ENCODE results near the gene CCNY. TPM values are rescaled to one million over a fixed set of nuclear protein-coding genes. Genes with fewer than 3 reads are reported as not detected.

CCNY gene
- polyA plus RNA-seq, 1 experiment, result 39.0 TPM

GRCh38 chr10:35437829-35438228 lies 101.5 kb downstream of the CCNY start:
- CTCF ChIA-PET, result interaction anchor here (0.9 to 1.0 kb wide), 2 partner anchors 10 to 26 kb away, joined by 3 to 5 read pairs; no protein-coding TSS in a partner anchor
- POLR2A ChIA-PET, result no interaction called here
- Histone ChIP-seq H3K4me3 (ENCODE audit: low read depth, low read length) (no peak overlapping the region), H3K27me3 (ENCODE audit: control insufficient read depth, insufficient read depth, low read length) (no peaks in the 10 kb centered on the region), H3K36me3 (ENCODE audit: control insufficient read depth, insufficient read depth, low read length) (no peaks in the 10 kb centered on the region; the same call in 1 of the 2 replicates)
- DNase-seq (ENCODE audit: low read depth), result no peak
- no peak for TF ChIP-seq CTCF (IDR thresholded peaks at IDR 0.05; ENCODE audit: insufficient read depth, low read depth, low read length)

DNA sequence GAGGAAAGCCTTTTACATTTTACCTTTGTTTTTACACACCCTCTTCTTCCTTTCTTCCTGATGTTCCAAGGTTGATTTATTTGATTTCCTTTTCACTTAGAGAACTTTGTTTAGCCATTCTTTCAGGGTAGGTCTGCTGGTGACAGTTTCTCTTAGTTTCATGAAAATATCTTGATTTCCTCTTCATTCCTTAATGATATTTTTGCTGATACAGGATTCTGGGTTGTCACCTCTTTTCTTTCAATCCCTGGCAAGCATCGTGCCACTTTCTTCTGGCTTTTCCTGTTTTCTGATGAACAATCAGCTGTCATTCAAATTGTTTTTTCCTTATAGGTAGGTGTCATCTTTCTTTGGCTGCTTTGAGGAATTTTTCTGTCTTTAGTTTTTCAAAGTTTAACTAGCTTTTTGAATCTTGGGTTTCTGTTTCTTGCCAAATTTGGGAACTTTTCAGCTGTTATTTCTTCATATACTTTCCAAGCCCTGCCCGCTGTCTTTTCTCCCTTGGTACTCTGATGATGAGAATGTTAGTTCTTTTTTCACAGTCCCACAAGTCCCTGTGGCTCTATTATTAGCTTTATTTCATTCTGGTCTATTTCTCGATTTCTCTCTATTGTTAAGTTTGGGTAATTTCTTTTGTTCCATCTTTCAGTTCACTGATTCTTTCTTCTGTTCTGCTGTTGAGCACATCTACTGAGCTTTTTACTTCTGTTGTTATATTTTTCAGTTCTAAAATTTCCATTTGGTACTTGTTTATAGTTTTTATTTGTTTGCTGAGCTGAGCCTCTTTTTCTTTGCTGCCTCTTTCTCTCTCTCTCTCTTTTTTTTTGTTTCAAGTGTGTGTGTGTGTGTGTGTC lies 102.6 kb downstream of the CCNY start:
- no peak for DNase-seq (ENCODE audit: low read depth)
- ChIA-PET CTCF (interaction anchor here (0.6 to 1.0 kb wide), 4 partner anchors 12 to 197 kb away, joined by 3 to 4 read pairs (median 3); no protein-coding TSS in a partner anchor), POLR2A (no interaction called here)
- Histone ChIP-seq H3K4me3 (ENCODE audit: low read depth, low read length) (no peak overlapping the region), H3K36me3 (ENCODE audit: control insufficient read depth, insufficient read depth, low read length) (no peaks in the 10 kb centered on the region; the same call in 1 of the 2 replicates), H3K27me3 (ENCODE audit: control insufficient read depth, insufficient read depth, low read length) (no peaks in the 10 kb centered on the region)
- no peak for TF ChIP-seq CTCF (IDR thresholded peaks at IDR 0.05; ENCODE audit: insufficient read depth, low read depth, low read length)

GRCh38 chr10:35440016-35440415 lies 103.7 kb downstream of the CCNY start:
- TF ChIP-seq CTCF (IDR thresholded peaks at IDR 0.05; ENCODE audit: insufficient read depth, low read depth, low read length), result no peak
- H3K27me3 ChIP-seq (ENCODE audit: control insufficient read depth, insufficient read depth, low read length), result no peaks in the 10 kb centered on the region
- ChIA-PET CTCF (interaction anchor here (2.4 kb wide), 1 partner anchor 7 kb away, joined by 6 read pairs; no protein-coding TSS in a partner anchor), POLR2A (no interaction called here)
- no peaks in the 10 kb centered on the region for H3K36me3 ChIP-seq (ENCODE audit: control insufficient read depth, insufficient read depth, low read length)
- no peak overlapping the region for H3K4me3 ChIP-seq (ENCODE audit: low read depth, low read length)
- no peak for DNase-seq (ENCODE audit: low read depth)

- TF ChIP-seq CTCF (IDR thresholded peaks at IDR 0.05; ENCODE audit: insufficient read depth, low read depth, low read length), result no peak
- Histone ChIP-seq H3K27me3 (ENCODE audit: control insufficient read depth, insufficient read depth, low read length) (no peaks in the 10 kb centered on the region), H3K4me3 (ENCODE audit: low read depth, low read length) (no peak overlapping the region), H3K36me3 (ENCODE audit: control insufficient read depth, insufficient read depth, low read length) (no peaks in the 10 kb centered on the region)
- ChIA-PET POLR2A (interaction anchor here (0.6 kb wide), 1 partner anchor 914 kb away, joined by 4 read pairs; no protein-coding TSS in a partner anchor), CTCF (interaction anchor here (1.1 to 2.4 kb wide), 2 partner anchors 9 to 10 kb away, joined by 3 to 6 read pairs; no protein-coding TSS in a partner anchor)
- peak; percentile 43 for DNase-seq (ENCODE audit: low read depth)
Observed at GRCh38 chr10:35442028-35442427, 105.7 kb downstream of the CCNY start.

DNA sequence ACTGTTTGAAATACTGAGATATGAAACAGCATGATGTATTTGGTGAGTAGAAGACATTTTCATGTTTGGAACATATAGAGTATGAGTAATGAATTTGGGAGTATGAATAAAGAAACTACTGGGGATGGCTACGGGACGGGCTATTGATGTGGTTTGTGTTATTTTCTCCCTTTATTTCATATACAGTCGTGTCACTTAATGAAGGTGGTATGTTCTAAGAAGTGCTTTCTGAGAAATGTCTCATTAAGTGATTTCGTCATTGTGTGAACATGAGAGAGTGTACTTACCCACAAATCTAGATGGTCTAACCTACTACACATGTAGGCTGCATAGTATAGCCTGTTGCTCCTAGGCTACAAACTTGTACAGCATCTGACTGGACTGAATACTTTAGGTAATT lies 106.3 kb downstream of the CCNY start:
- CTCF ChIA-PET, result interaction anchor here (2.4 kb wide), 1 partner anchor 10 kb away, joined by 6 read pairs; no protein-coding TSS in a partner anchor
- no peak for TF ChIP-seq CTCF (IDR thresholded peaks at IDR 0.05; ENCODE audit: insufficient read depth, low read depth, low read length)
- Histone ChIP-seq H3K27me3 (ENCODE audit: control insufficient read depth, insufficient read depth, low read length) (no peaks in the 10 kb centered on the region), H3K4me3 (ENCODE audit: low read depth, low read length) (no peak overlapping the region), H3K36me3 (ENCODE audit: control insufficient read depth, insufficient read depth, low read length) (no peaks in the 10 kb centered on the region)
- no peak for DNase-seq (ENCODE audit: low read depth)
- POLR2A ChIA-PET, result interaction anchor here (0.6 kb wide), 1 partner anchor 914 kb away, joined by 4 read pairs; no protein-coding TSS in a partner anchor

Data from BJ (cell line).